GM21717 (cell line): Measurements from ENCODE around the gene TMEM198.
A peak's percentile ranks its signal among the peaks of the same experiment; 100 is the strongest.

ENCODE experiments used
- ATAC-seq: cut with Tn5 transposase; IDR thresholded peaks from one replicate; pipeline ENCODE4 v1.9.1; 2021; ENCODE audit warnings: mild to moderate bottlenecking, moderate library complexity; ENCODE audit not compliant: unreplicated experiment

Gene TMEM198

DNA sequence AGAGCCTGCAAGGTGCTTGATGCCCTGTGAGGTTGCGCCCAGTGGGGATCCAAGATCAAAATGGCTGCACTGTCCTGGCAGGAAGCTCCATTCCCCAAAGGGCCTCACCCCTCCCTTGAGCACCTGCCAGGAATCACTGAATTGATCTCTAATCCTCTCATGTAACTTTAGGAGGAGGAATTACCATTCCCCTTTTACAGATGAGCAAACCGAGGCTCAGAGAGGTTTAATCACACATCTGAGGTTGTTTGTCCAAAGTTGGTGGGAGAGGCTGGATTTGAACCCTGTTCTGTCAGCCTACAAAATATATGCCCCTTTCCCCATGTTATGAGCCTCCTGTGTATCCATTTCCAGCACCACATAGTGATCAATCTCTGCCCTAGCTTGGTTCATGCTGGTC lies 19.0 kb upstream of the TMEM198 start:
- ATAC-seq: no peak

DNA sequence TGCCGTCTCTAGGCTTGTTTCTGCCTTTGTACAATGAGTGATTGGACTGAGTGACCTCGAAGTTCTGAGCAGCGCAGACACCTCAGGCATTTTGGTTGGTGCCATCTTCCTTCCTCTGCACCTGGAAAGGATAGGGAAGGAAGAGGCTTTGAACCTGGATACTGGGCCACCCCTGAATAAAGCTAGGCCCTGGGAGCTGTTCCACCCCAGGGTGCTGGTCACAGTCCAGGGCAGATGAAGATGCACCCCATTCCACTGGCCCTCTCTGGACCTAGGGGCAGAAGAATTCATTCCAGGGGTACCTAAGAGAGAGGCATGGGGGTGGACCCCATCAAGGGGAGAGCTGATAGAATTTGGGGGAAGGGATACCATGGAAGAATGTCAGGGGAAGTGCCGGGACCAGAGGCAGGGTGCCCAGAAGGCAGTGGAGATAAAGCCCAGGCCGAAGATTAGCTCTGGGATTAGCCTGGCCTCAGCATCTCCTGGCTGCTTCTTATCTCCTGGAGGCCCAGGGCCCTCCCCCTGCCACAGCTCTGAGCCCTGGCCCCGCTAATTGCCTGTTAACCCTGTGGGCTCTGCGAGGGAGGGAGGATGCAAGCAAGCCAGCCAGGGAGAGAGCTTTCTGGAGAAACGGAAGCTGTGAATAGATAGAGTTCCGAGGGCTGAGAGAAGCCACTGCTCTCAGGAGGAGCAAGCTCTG lies 18.1 kb upstream of the TMEM198 start:
- no peak for ATAC-seq

DNA sequence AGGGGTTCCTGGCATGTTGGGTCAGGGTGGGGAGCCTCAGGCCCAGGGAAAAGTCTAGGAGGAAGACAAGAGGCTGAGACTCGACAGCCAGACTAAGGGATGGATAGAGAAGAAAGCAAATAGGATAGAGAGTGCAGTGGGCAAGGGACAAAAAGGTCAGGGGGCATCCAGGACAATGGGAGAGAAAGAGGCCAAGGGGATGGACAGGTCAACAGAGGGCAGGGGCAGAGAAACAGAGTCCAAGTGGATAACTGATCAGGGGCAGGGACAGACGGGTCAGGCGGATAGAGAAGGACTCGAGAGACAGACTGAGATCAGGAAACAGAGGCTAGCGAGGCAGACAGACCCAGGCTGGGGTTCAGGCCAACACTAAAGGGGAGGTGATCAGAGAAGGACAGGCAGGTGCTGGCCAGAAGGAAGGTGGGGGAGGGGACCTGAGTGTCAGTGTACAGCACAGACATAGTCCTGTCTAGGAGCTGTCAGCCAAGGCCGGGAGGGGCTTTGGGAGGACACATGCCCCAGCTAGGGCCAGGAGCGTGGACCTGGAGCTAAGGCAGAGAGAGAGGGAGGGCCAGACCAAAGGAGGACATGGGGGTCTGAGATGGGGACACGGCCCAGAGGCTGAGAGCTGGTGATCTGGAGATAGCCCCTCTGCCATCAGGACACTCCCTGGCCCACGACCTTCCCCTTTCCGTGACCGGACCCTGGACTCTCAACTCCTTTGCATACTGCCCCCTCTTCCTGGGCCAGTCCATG lies 17.3 kb upstream of the TMEM198 start:
- no peak for ATAC-seq

DNA sequence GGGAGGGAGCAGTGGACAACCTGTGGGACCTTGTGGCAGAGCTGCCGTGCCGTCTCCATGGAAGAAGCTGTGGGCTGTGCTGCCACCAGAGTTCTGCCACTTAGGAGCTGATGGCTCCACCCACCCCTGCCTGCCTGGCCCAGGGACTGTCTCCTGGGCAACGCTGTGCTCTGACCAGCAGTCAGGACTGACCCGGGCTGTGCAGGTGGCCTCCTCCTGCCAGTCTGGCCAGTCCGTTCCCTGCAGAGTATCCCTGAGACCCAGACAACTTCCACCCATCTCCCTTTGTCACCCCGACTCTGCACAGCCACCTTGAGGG lies 16.8 kb upstream of the TMEM198 start:
- no peak for ATAC-seq

DNA sequence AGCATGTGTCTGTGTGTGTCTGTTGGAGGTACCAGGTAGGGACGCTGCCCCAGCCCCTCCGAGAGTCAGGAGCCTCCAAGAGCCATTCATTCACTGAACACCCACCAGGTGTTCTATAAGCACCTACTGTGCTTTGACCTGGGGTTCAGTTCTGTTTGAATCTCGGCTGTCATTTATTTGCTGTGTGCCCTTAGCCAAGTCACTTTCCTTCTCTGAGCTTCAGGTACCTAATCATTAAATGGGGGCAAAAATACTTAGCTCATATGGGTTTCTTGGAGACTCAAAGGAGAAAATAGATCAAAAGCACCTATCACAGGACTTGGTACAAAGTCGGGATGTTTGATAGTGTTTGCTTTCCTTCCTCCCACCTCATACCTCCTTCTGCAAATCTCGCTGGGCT lies 16.4 kb upstream of the TMEM198 start:
- no peak for ATAC-seq

DNA sequence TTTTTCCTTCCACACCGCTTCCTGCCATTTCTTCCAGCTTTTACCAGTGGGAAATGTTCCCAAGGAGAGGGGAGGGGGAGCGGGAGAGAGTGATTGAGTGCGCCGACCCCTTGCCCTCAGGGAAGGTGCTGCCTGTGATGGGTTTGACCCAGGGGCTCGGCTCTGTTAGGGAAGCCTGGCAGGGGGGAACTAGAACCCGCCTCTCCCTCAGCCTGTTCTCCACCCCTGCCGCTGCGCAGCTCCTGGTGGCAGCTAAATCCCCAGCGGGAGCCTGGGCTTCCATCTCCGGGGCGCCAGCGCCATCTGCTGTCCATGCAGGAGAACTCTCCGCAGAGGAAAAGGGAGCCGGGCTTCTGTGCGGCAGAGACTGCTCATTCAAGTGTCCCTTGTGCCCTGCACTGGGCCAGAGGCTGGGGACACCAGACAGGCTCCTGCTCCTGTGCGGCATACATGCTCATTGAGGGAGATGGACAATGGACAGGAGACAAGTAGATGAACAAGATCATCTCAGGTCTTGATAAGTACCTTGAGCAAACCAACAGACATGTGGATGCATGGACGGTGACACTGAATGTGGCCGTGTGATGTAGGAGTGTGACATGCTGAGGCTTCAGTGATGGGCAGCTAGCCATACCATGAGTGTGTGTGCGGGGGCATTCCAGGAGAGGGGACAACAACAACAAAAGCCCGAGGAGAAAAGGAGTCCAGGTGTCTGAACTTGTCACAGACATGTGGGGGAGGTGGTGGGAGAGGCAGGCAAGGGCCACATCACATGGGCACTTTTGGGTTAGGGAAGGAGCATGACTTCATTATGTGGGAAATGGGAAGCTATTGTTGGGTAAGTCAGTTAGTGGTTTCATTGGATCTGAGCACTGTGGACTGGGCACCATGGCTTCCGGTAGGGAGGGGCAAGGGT lies 13.5 kb upstream of the TMEM198 start:
- peak; percentile 82 for ATAC-seq

DNA sequence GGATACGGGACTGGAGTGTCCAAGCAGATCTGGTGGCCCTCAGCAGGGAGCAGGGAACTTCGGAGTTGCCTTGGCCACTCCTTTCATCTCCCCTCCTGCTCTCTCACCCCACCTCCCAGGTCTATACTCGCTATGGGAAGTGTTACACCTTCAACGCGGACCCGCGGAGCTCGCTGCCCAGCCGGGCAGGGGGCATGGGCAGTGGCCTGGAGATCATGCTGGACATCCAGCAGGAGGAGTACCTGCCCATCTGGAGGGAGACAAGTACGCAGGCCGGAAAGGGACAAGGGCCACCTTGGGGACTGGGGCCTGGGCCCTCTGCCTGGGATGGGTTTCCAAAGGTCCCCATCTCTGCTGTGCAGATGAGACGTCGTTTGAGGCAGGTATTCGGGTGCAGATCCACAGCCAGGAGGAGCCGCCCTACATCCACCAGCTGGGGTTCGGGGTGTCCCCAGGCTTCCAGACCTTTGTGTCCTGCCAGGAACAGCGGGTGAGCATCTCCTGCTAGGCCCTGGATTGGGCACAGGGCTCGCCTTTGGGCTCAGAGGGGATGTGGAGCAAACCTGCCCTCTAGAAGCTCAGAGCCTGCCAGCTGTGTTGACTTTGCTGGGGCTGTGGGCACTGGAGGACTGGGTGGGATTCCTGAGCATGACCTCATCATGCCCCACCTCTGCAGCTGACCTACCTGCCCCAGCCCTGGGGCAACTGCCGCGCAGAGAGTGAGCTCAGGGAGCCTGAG lies 12.0 kb upstream of the TMEM198 start:
- no peak for ATAC-seq

DNA sequence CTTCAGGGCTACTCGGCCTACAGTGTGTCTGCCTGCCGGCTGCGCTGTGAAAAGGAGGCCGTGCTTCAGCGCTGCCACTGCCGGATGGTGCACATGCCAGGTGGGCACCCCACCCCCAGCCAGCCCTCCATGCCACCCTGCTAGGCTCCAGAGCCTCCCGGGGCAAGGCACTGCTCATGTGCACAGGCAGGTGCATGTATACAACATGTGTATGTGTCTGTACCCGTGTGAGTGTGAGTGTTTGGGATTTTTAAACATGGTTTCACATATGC lies 11.5 kb upstream of the TMEM198 start:
- no peak for ATAC-seq

DNA sequence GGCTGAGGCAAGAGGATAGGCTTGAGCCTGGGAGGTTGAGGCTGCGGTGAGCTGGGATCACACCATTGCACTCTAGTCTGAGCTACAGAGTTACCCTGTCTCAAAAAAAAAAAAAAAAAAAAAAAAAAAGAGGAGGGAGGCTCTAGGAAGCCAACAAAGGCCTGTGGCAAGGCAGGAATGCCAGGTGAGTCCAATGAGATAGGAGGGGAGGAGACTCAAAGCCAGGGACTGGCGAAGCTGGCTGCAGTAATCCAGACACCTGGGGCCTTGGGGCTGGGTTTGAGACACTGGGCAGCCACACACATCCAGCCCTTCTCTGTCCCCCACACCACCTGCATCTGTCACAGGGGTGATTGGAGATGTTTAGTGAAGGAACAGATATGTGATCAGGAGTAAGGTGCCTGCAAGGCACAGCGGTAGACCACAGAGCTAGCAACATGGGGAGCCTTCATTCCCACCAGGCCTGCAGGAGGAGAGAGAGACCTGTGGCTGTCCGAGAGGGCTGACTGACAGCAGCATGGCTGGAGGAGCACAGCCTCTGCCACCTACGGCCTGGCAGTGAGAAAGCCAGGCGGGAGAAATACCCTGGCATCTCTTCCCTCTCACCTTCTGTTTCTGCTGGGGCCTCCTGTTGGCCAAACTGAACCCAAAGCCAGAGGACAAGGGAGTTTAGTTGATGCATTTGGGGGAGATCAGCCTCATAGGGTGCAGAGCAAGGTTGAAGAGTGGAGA lies 9.7 kb upstream of the TMEM198 start:
- no peak for ATAC-seq

DNA sequence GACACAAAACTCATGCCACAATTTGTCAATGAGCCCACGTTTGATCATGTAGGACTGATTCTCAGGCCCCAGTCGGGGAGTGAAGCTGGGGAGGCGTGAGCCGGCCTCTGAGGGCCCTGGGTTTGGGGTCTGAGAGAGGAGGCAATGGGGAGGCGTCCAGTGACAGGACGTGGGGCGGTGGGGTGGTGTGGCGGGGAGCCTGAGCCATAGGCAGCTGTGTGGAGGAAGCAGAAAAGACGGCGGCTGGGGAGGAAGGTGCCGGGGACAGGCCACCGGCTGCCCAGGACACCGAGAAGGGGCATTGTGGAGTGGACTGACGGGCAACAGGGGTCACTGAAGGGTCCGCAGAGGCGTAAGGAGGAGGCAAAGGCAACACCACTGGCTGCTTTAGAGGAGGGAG lies 7.4 kb upstream of the TMEM198 start:
- ATAC-seq: no peak

DNA sequence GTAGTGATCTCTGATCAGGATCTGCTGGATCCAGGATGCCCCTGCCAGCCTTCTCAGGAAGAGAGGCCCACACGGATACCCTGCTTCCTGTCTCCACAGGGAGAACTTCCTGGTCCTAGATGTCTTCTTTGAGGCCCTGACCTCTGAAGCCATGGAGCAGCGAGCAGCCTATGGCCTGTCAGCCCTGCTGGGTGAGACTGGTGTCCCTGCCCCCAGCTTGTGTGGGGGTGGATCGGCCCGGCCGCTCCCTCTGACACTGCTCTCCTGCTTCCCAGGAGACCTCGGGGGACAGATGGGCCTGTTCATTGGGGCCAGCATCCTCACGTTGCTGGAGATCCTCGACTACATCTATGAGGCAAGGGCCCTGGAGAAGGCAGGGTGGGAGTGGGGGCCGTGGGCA lies 6.9 kb upstream of the TMEM198 start:
- no peak for ATAC-seq

DNA sequence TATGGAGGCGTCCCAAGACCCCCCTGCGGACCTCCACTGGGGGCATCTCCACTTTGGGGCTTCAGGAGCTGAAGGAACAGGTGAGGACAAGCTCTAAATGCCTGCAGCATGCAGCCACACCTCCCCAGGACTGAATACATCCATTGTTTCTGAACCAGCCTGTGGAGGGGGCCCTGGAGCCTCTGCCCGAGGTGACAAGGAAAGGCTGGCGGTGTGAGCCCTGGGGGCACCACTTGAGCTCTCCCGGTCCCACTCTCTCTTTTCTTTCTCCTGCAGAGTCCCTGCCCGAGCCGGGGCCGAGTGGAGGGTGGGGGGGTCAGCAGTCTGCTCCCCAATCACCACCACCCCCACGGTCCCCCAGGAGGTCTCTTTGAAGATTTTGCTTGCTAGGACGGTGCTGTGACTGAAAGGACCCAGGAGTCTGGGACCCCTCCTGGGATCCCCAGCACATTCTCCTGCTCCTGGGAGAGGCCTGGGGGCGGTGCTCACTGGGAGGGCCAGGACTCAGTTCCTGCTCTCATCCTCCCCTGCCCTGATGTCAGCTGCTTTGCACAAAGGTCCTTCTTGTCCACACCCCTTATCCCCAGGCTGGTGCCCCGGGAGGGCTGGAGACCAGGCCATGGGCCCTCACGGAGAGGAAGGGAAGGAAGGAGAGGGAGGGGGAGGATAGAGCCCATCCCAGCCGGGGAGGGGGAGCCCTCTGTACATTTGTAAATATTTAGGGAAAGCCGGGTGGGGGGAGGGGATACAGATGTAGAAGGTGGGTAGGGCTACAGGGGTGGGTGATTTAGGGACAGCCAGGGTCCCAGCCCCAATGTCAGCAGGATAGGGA lies 6.0 kb upstream of the TMEM198 start:
- ATAC-seq: no peak

DNA sequence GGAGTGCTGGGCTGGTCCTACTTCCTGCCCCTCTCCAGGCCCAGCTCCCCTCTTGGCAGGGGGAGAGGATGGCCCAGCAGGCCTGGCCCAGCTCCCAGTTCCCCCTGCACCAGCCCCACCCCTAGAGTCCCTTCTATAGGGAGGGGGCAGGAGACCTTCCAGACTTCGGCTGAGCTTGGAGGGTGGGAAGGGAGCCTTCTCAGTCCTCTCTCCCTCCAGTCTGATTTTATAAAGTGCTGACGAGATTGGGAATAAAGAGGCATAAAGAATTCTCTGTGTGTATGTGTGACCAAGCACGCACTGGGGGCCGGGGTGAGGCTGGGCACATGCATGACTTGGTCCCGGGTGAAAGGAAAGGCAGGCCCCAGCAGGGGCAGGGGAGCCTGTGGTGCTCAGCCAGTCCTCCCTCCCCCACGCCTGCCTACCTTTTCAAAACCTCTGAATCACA lies 5.3 kb upstream of the TMEM198 start:
- no peak for ATAC-seq

DNA sequence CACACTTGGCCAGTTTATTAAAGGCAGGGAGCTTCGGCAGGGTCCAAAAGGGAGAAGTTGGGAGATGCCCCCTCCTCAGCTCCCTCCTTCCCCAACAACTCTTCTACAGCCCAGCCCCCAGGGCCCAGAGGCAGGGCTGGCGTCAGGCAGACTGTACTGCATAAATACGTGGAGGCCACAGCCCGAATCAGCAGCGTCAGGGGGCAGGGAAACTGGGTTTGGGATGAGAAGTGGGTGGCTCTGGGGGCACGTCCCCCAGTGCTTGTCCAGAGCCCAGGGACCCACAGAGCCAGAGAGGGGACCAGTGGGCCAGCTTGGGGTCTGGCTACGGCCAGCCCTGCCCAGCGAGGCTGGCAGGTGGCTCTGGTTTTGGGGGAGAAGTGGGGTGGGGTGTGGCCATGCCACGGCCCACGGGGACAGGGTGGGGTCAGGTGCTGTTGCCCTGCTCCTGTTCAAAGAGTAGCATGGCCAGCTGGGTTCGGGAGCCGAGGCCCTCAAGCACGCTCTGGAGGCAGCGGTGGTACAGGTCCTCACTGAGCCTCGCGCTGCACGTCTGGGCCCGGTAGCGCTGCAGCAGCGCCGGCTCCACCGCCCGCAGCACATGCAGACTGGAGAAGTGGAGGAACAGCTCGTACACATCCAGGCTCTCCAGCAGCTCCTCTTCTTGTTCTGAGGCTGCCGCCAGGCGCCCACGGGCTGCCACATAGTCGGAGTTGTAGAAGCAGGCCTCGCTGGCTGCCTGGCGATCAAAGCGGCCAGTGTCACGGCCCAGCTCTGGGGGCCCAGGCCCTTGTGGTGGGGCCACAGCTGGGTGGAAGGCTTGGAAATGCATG lies 4.7 kb upstream of the TMEM198 start:
- no peak for ATAC-seq

DNA sequence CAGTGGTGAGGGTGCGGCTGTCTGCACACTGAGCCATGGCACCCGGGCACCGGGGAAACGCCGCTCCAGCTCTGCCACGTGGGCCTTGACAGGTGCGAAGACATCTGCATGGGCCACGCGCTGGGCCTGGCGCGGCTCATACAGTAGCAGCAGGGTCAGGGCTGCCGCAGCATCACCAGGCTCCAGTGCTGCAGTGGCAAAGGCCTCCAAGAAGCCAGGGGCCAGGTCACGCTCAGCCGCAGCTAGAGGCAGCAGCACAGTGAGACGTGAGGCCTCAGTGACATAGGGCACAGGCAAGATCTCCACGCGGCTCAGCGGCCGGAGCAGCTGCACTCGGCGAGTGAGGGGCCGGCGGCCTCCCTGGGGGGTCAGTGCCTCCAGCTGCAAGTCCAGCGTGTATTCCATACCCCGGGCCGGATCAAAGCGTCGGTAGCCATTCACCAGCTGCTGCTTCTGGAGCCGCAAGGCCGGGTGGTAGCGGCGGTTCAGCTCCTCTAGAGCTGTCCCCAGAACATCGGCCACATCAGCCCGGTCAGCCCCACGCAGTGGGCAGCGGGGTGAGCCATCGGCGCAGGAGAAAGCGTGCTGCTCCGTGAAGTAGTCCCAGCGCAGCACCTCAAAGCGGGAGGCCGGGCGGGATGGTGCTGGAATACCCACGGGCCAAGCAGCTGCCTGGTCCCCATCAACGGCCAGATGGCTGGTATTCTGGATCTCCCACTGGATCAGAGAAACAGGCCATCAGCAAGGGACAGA lies 3.7 kb upstream of the TMEM198 start:
- no peak for ATAC-seq

DNA sequence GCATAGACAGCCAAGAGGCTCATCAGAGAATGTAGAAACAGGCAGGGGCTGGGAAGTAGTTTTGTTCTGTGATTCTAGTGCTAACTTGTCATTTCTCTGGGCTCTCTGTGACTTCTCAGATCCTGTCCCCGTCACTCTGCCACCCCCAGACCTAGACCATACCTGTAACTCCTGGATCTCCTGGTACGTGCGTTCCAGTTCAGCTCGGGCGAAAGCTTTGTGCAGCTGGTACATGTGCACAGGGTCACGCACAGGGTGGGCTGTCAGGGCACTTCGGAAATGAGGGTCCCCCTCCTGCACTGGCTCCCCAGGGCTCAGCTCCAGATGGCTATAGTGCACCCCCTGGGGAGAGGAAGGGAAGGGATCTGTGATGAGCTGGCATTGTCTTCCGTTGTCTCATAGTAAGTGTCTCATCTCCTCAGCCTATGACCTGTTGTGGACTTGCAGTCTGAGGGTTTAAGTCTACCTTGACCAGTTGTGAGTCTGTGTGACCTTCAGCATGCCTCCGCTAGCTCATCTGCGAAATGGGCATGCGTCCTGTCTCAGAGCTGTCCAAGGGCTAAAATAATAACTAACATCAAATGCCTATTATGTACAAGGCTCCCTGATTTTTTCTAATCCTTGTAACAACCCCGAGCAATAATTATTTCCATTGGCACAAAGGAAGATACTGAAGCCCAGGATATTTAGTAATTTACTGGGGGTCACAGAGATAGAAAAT lies 2.9 kb upstream of the TMEM198 start:
- ATAC-seq: no peak

DNA sequence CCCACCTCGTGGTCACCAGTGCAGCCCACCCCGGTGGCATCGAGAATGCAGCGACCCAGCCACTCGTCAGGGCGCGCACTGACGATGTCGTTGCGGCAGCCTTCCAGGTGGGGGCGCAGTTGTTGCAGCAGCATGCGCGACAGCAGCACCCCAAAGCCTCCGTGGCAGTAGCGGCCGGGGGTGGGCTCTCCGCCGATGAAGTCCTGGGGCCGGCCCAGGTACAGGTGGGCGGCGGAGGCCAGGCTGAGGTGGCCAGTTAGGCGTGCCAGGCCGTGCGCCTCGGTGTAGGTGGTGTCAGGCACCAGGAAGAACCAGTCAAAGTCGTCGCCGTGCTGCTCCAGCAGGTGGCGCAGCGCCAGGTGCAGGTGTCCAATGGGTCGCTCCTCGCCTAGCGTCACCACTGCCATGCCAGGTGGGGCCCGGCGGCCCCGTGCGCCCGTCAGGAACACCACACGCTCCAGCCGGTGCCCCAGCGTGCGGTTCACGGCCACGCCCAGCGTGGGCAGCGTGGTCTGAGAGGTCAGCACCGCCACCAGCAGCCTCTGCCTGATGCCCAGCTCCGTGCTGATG lies 2.1 kb upstream of the TMEM198 start:
- ATAC-seq: peak; percentile 51
